GM21526 (cell line): ENCODE results near the gene CPPED1.

Source experiments
- ATAC-seq: cut with Tn5 transposase; IDR thresholded peaks from one replicate; pipeline ENCODE4 v1.9.1; 2021; ENCODE audit warnings: moderate library complexity; ENCODE audit not compliant: unreplicated experiment, low FRiP score

Gene CPPED1

DNA sequence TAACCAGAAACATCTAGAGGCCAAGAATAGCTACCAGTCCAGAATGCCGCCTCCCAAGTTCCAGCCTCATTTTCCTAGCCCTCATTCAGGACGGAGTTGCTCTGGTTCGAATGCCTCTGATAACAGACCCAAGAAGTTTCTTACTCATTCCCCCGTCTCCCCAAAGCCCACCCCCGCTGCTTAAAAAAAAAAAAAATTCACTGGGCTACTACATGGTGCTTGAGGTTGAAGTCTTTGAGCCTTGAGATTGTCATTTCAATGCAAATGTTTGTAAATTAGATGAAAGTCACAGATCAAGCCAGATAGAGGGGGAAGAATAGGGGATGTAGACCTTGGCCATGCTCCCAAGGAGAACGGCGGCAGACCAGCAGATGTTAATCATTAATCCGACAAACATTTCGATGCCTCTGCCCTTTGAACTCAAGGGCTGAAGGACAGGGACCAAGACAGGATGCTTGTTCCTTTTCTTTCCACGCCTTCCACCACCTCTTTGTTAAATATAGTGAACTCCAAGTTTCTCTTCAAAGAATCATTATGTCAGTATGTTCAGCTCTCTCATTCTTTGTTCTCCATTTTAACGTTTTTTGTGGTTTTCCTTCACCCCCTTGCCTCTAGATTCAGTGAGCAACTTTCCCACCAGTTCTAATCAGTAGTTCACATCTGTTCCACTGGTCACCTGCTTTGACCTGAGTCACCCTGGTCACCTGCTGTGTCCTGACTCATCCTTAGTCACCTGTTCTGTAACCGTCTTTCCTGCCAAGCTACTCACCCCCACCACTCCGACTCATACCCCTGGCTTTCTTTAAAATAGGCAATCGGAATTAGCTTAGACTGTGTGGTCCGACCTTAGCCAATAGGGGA lies 190.3 kb downstream of the CPPED1 start:
- peak; percentile 59 for ATAC-seq

DNA sequence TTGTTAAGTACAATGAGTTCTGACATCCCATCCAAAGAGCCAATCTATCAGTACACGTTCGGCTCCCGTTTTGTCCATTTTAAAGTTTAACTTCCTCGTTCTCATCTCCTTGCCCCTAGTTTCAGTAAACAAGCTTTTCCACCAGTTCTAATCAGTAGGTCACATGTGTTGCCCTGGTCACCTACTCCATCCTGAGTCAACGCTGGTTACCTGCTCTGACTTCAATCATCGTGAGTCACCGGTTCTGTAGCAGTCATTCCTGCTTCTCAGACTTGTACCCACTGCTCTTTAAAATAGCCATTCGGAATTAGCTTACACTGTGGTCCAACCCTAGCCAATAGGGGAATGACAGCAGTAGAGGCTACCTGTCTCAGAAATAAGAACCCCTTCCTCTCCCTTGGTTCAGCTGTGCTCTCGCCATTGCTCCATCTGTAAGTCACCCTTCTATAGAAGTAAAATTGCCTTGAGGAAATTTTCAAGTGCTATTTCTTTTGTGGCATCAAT lies 191.0 kb downstream of the CPPED1 start:
- no peak for ATAC-seq

DNA sequence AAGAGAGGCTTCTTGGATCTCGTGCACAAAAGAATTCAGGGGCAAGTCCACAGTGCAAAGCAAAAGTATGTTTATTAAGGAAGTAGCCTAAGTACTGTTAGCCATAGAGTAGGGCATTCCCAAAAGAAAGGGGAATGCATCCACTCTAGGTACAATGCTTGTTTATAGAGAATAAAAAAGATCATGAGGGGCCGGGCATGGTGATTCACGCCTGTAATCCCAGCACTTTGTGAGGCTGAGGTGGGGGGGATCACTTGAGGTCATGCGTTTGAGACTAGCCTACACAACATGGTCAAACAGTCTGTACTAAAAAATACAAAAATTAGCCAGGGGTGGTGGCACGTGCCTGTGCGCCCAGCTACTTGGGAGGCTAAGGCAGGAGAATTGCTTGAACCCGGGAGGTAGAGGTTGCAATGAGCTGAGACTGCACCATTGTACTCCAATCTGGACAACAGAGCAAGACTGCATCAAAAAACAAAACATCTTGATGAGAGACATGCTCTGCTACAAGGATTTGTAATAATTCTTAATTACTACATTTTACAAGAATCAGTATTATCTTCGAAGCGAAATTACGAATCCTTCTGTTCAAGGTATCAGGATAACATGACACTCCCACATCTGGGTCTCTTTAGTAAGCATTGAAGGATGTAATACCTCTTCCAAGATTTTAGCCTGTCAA lies 191.6 kb downstream of the CPPED1 start:
- ATAC-seq = no peak

GRCh38 chr16:12611006-12611477 lies 192.6 kb downstream of the CPPED1 start:
- ATAC-seq = no peak

DNA sequence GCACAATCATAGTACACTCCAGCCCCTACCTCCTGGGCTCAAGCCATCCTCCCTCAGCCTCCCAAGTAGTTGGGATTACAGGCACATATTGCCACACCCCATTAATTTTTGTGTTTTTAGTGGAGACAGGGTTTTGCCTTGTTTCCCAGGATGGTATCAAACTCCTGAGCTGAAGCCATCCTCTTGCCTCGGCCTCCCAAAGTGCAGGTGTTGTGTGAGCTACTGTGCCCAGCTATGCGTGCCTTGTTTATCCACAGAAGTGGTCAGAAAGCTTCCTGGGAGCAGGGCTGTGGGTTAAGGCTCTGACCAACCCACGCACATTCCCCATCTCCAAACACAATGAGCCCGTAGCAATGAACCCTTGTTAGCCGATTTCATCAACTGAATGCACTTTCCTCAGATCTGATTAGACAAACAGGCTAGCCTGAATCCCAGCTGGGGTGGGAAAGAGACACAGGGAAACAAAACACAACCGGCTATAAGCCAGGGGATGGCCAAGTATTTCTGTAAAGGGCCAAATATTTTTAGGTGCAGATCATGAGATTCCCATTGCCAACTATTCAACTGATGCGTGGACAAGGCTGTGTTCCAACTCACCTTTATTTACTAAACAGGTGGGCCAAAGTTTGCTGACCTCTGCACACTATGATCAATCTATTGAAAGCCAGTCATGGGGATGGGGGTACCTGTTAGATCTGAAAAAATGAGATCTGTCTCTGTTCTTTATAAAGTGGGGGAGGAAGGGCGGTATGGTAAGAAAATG lies 193.6 kb downstream of the CPPED1 start:
- ATAC-seq = no peak
